LNCaP clone FGC (cell line): ENCODE data around the gene EHBP1.

Source experiments
- DNase-seq: peaks from one replicate; pipeline ENCODE4 v3.0.0-alpha.2; 2011; ENCODE audit warnings: low read depth
- H3K4me3 ChIP-seq: 2 replicates; pipeline ENCODE4 v1.5.1; 2011; ENCODE audit warnings: mild to moderate bottlenecking, low read depth, low read length, control low read depth
- CTCF ChIP-seq: IDR thresholded peaks from 2 replicates; pipeline ENCODE4 v1.5.1; 2012; ENCODE audit warnings: mild to moderate bottlenecking; ENCODE audit not compliant: control insufficient read depth, insufficient read depth; ENCODE audit errors: extremely low read depth

EHBP1 gene

GRCh38 chr2:63049211-63049969 is 343.9 kb downstream of the EHBP1 start:
- DNase-seq = no peak
- H3K4me3 ChIP-seq = peak overlapping the region; percentile 54

GRCh38 chr2:63049970-63050333 is 344.4 kb downstream of the EHBP1 start:
- no peak for TF ChIP-seq CTCF
- peak overlapping the region; percentile 54 for H3K4me3 ChIP-seq
- no peak for DNase-seq

More at GRCh38 chr2:63049211-63049969, 343.9 kb downstream of the EHBP1 start:
- TF ChIP-seq CTCF = no peak

- no peak for TF ChIP-seq CTCF
- peak within 1 kb of the TSS; percentile 81 for H3K4me3 ChIP-seq
- peak; percentile 22 for DNase-seq
Measured at GRCh38 chr2:63050334-63051041, 345.0 kb downstream of the EHBP1 start, which contains the start of gene OTX1. OTX1 (plus strand) TSS chr2:63050830; CDS start chr2:63052991, 2,161 bp downstream.

GRCh38 chr2:63051042-63051794 is 345.7 kb downstream of the EHBP1 start:
- no peak for TF ChIP-seq CTCF
- no peak for DNase-seq
- peak overlapping the region; percentile 81 for H3K4me3 ChIP-seq

- DNase-seq = no peak
- no peak for TF ChIP-seq CTCF
- H3K4me3 ChIP-seq = no peak overlapping the region
Measured at GRCh38 chr2:63051795-63052333, 346.4 kb downstream of the EHBP1 start.

GRCh38 chr2:63052411-63053080 is 347.0 kb downstream of the EHBP1 start:
- no peak for DNase-seq
- TF ChIP-seq CTCF = no peak
- H3K4me3 ChIP-seq = no peak overlapping the region
